Left renal cortex interstitium (tissue), 4 donors: ENCODE data around the gene TGFBR3. TPM values are rescaled to one million over a fixed set of nuclear protein-coding genes. Genes with fewer than 3 reads are reported as not detected.
"Not testable (repeated sequence)": the region's sequence is repeated elsewhere in the genome, so short reads cannot be mapped to it uniquely, and the experiment has no call there.

Source experiments
- DNase-seq, 4 donors: peaks; one replicate each; pipeline ENCODE4 v3.0.0-alpha.2; 2013; ENCODE audit warnings: low read depth in 4 of 4, low spot score in 2 of 4, missing footprints in 1 of 4
- polyA plus RNA-seq, 4 donors: library from polyadenylated mRNA; unstranded; fragments of 120-200 nt; gene quantifications; one replicate each; pipeline ENCODE4 v1.2.1, GENCODE V29; 2013; ENCODE audit not compliant: insufficient read length in 4 of 4

The TGFBR3 gene
- polyA plus RNA-seq, 4 donors, result 99.1 to 118 (median 110) TPM

GRCh38 chr1:91851130-91852010 lies 34.6 kb downstream of the TGFBR3 start:
- peak in 3 of 4 donors; percentile 59 to 79 (median 64) for DNase-seq

- DNase-seq, result no peak
Measured at GRCh38 chr1:91850708-91851107, 35.2 kb downstream of the TGFBR3 start.

- no peak for DNase-seq
Measured at GRCh38 chr1:91847851-91848250, 38.1 kb downstream of the TGFBR3 start.

GRCh38 chr1:91846639-91847013 lies 39.3 kb downstream of the TGFBR3 start:
- no peak for DNase-seq

- DNase-seq, result peak in 2 of 4 donors; percentile 58 to 81
Measured at GRCh38 chr1:91846007-91846638, 39.8 kb downstream of the TGFBR3 start.

DNA sequence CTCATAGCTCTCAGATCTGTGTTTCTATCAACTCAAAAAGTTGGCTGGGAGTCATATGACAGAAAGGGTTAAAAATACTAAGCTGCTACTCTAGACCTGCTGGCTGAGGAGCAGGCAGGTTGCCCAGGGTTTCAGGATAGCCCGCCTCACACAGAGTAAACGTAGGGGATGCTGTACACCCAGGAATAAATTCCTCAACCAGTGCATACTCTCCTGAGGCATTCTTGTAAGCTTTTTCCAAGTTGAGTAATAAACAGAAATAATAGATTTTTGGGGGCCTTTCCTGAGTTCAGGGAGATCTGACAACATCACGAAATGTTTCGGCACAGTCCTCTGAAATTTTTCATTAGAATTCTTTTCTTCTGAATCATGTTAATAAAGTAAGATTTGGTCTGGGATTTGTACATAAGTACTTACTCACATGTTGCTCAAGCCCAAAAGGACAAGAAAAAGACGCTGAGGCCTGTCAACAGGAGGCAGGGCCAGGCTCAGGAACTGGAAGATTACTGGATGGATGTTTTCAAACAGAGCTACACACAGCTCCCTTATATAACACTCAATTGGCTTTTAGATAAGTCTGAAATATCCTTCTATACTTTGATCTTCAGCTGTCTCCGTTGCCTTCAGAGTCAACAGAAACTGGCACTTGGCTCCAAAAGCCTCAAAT lies 41.0 kb downstream of the TGFBR3 start:
- DNase-seq, result no peak

GRCh38 chr1:91843843-91844242 lies 42.1 kb downstream of the TGFBR3 start:
- DNase-seq, result no peak

DNA sequence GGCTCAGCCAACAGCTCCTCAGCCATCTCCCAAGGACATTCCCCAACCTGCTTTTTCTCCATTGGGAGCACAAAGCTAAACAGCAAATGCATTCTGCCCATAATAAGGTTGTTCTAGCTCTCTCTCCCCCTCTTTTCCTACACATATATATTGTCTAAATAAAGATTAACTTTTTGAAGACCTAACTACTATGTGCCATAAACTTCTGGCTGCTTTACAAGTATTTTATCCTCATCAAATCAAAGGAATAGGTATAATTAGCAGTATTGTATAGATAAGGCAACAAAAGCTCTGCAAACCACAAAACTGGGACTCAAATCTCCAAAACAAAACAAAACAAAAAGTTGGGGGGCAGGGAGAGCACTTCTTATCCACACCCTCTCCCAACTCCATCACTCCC lies 43.4 kb downstream of the TGFBR3 start:
- no peak for DNase-seq

DNA sequence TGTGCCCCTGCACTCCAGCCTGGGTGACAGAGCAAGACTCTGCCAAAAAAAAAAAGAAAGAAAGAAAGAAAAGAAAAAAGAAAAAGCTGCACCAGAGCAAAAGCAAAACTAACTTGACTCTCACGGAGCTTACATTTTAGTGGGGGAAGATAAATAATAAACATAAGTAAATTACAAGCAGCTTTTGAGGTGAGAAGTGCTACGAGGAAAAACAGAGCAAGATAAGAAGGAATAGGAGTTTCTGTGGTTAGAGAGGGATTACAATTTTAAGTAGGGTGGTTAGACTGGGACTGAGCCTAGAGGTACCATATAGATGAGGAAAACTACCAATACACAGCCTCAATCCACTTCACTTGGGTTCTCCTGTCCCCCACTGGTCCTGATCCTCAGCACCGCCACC lies 43.9 kb downstream of the TGFBR3 start:
- DNase-seq, result no peak

GRCh38 chr1:91840276-91840675 lies 45.7 kb downstream of the TGFBR3 start:
- not testable (repeated sequence) for DNase-seq

GRCh38 chr1:91836331-91837040 lies 49.5 kb downstream of the TGFBR3 start:
- no peak for DNase-seq

DNA sequence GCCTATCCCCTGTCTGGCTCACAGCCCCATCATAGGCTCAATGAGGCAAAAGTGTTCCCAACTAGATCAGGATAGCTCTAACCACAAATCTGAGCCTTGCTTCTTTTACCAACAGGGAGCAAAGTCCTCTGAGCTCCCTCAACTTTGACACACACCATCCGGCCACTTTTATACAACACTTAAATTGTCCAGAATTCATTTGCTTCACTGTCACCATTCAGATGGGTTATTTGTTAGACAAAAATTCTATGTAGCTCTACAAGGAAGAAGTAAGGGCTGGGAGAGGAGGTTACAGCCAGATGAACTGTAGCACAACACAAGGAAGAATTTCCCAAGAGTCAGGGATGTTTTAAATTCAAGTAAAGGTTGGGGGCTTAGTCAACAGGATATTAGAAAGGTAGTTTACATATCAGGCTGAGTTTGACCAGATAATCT lies 50.8 kb downstream of the TGFBR3 start:
- DNase-seq, result no peak

DNA sequence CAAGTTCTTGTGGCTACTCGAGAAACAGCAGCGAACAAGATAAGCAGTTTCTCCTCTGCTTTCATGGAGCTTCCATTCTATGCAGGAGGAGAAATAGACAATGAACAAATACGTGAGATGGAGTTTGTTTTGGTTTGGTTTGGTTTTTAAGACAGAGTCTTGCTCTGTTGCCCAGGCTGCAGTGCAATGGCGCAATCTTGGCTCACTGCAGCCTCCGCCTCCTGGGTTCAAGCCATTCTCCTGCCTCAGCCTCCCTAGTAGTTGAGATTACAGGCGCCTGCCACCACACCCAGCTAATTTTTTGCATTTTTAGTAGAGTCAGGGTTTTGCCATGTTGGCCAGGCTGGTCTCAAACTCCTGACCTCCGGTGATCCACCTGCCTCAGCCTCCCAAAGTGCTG lies 51.4 kb downstream of the TGFBR3 start:
- not testable (repeated sequence) for DNase-seq

GRCh38 chr1:91833946-91834345 lies 52.0 kb downstream of the TGFBR3 start:
- no peak for DNase-seq

GRCh38 chr1:91831132-91831930 lies 54.6 kb downstream of the TGFBR3 start:
- DNase-seq, result no peak

GRCh38 chr1:91830242-91831131 lies 55.5 kb downstream of the TGFBR3 start:
- no peak for DNase-seq

GRCh38 chr1:91829293-91830153 lies 56.4 kb downstream of the TGFBR3 start:
- no peak for DNase-seq
